Pancreas (tissue), 10 donors: ENCODE data around the gene ABL2. TPM values are rescaled to one million over a fixed set of nuclear protein-coding genes. Genes with fewer than 3 reads are reported as not detected.

Experiments
- ATAC-seq, 4 donors: fragments of 200-7000 bp; cut with Tn5 transposase; one replicate each; pipeline versions ENCODE4 v1.8.0 to v1.9.1; 2020; ENCODE audit warnings: mild to moderate bottlenecking in 4 of 4, moderate library complexity in 4 of 4
- DNase-seq, 6 donors: peaks; one replicate each; pipeline ENCODE4 v3.0.0-alpha.2; 2020
- FAIRE-seq: peaks from 2 replicates; lab custom pipeline; 2012; peaks lifted over from hg19 to GRCh38; lab: Jason Lieb, UNC
- H3K27ac ChIP-seq, 4 donors: fragments of 200-600 bp; sonication (generic); 1 replicate in 3 of 4; 2 replicates in 1 of 4; pipeline versions ENCODE4 v1.5.0 to v1.8.0; 2020
- H3K27me3 ChIP-seq, 4 donors: fragments of 200-600 bp; one replicate each; pipeline ENCODE4 v1.8.0; 2021
- H3K36me3 ChIP-seq, 3 donors: fragments of 200-600 bp; sonication (generic) in 1 of 3; one replicate each; pipeline versions ENCODE4 v1.5.0 to v1.8.0; 2020 to 2021
- H3K4me1 ChIP-seq, 3 donors: fragments of 200-600 bp; one replicate each; pipeline ENCODE4 v1.8.0; 2021
- H3K4me3 ChIP-seq, 4 donors: fragments of 200-600 bp; sonication (generic) in 2 of 4; one replicate each; pipeline versions ENCODE4 v1.5.0 to v1.8.0; 2020 to 2021
- H3K9me3 ChIP-seq, 4 donors: fragments of 200-600 bp; one replicate each; pipeline ENCODE4 v1.8.0; 2021
- CTCF ChIP-seq, 4 donors: fragments of 200-600 bp; sonication (generic) in 3 of 4; IDR thresholded peaks; one replicate each; pipeline versions ENCODE4 v1.5.0 to v1.8.0; 2021; ENCODE audit warnings: antibody characterized with exemption in 4 of 4
- WGBS, 2 donors: extraction: QIAGEN DNeasy Blood & Tissue Kit; methylation state at CpG; one replicate each; pipeline ENCODE4 v1.1.7; 2013; 5-methylcytosine and 5-hydroxymethylcytosine counted together
- intact Hi-C, 3 donors: fragments of 100-400 bp; cut with DNase I; formaldehyde crosslinking; loops; one replicate each; pipeline versions ENCODE4 v1.11.1 to v1.14.2; 2022
- polyA plus RNA-seq, 2 donors: library from polyadenylated mRNA; stranded (reverse); fragments of 200-250 nt; gene quantifications; one replicate each; pipeline ENCODE4 v1.2.3, GENCODE V29; 2013
- total RNA-seq, 6 donors: library from RNA; stranded (reverse); fragmentation: NEBNext Ultra II Directional in 4 of 6; extraction: Animal tissue kit (Norgen Biotek cat#: 25700) in 4 of 6; gene quantifications; one replicate each; pipeline versions ENCODE4 v1.2.1 to v1.2.4, GENCODE V29; 2021 to 2023
- donor health status: healthy with polysubstance abuse.
- donor health status: DM: no; HTN: no; CAD: no; lungs with moderate emphysema.
- donor health status: DM: no; HTN: no; CAD: no.
- donor health status: control.
- donor health status: control.
- donor health status: Bipolar disorder and iron deficiency.
- donor health status: DM: yes; HTN: yes; CAD: no.
- donor health status: DM: no; HTN: no; CAD: no.
- donor health status: DM: no; HTN: no; CAD: no.
- donor health status: DM: yes; HTN: yes; CAD: no.

ABL2 gene
- total and polyA plus RNA-seq, 8 donors = 3.4 to 13.8 (median 8.9) TPM

- FAIRE-seq = no peak
Observed at GRCh38 chr1:179183857-179184256, 45.6 kb downstream of the ABL2 start.

GRCh38 chr1:179178950-179179349 lies 50.5 kb downstream of the ABL2 start:
- no peak for TF ChIP-seq CTCF (IDR thresholded peaks at IDR 0.05)
- no peaks in the 10 kb centered on the region for H3K27me3 ChIP-seq
- peaks cover 0 to 5% (median 3%) of the 10 kb centered on the region in 3 donors for H3K4me1 ChIP-seq
- intact Hi-C loops = no loop called here
- no peaks in the 10 kb centered on the region for H3K9me3 ChIP-seq
- no peak overlapping the region for H3K4me3 ChIP-seq
- ATAC-seq = no peak
- no peak for DNase-seq
- WGBS, 2 donors = 47 to 53% methylated on average over 1 of the region's 1 CpG
- FAIRE-seq = no peak
- no peaks in the 10 kb centered on the region for H3K36me3 ChIP-seq
- H3K27ac ChIP-seq = no peak overlapping the region

More at GRCh38 chr1:179183857-179184256, 45.6 kb downstream of the ABL2 start:
- no peak for ATAC-seq
- intact Hi-C loops = no loop called here
- no peak overlapping the region for H3K4me3 ChIP-seq
- 90 to 92% methylated on average over 5 of the region's 5 CpGs for WGBS, 2 donors
- no peaks in the 10 kb centered on the region for H3K27me3 ChIP-seq
- TF ChIP-seq CTCF (IDR thresholded peaks at IDR 0.05) = no peak
- no peak for DNase-seq
- H3K36me3 ChIP-seq = no peaks in the 10 kb centered on the region
- H3K9me3 ChIP-seq = no peaks in the 10 kb centered on the region
- no peak overlapping the region for H3K27ac ChIP-seq
- H3K4me1 ChIP-seq = peaks cover 0 to 5% (median 3%) of the 10 kb centered on the region in 3 donors

- H3K27me3 ChIP-seq = no peaks in the 10 kb centered on the region
- H3K27ac ChIP-seq = no peak overlapping the region
- no peak for ATAC-seq
- no peaks in the 10 kb centered on the region for H3K36me3 ChIP-seq
- no peak for FAIRE-seq
- 94 to 96% methylated on average over 4 of the region's 4 CpGs for WGBS, 2 donors
- no peak for TF ChIP-seq CTCF (IDR thresholded peaks at IDR 0.05)
- no peak for DNase-seq
- intact Hi-C loops = no loop called here
- peaks cover 0 to 5% (median 3%) of the 10 kb centered on the region in 3 donors for H3K4me1 ChIP-seq
- no peaks in the 10 kb centered on the region for H3K9me3 ChIP-seq
- H3K4me3 ChIP-seq = no peak overlapping the region
Observed at GRCh38 chr1:179178183-179178582, 51.3 kb downstream of the ABL2 start.

- intact Hi-C loops = no loop called here
- Histone ChIP-seq H3K4me1 (peaks cover 0 to 5% (median 3%) of the 10 kb centered on the region in 3 donors), H3K4me3 (no peak overlapping the region), H3K27me3 (no peaks in the 10 kb centered on the region), H3K9me3 (no peaks in the 10 kb centered on the region), H3K36me3 (no peaks in the 10 kb centered on the region), H3K27ac (no peak overlapping the region)
- no peak for TF ChIP-seq CTCF (IDR thresholded peaks at IDR 0.05)
- DNase-seq (no peak), ATAC-seq (no peak), FAIRE-seq (no peak)
- 95% methylated on average over 2 of the region's 2 CpGs for WGBS, 2 donors
Observed at GRCh38 chr1:179177615-179178014, 51.9 kb downstream of the ABL2 start.

- intact Hi-C loops = no loop called here
- no peak for TF ChIP-seq CTCF (IDR thresholded peaks at IDR 0.05)
- H3K36me3 ChIP-seq = no peaks in the 10 kb centered on the region
- DNase-seq (no peak), ATAC-seq (no peak), FAIRE-seq (no peak)
- no peaks in the 10 kb centered on the region for H3K27me3 ChIP-seq
- H3K9me3 ChIP-seq = no peaks in the 10 kb centered on the region
- H3K27ac ChIP-seq = no peak overlapping the region
- peaks cover 0 to 5% (median 3%) of the 10 kb centered on the region in 3 donors for H3K4me1 ChIP-seq
- H3K4me3 ChIP-seq = no peak overlapping the region
- WGBS, 2 donors = 61 to 71% methylated on average over 2 of the region's 2 CpGs
Observed at GRCh38 chr1:179177182-179177581, 52.3 kb downstream of the ABL2 start.
